GM12872 (cell line): ENCODE measurements around the gene BDH1.

Experiments
- CTCF ChIP-seq: IDR thresholded peaks from 3 replicates; pipeline ENCODE4 v1.5.1; 2011; ENCODE audit warnings: low read depth, mild to moderate bottlenecking, low read length, moderate library complexity; ENCODE audit not compliant: insufficient read depth

The BDH1 gene

DNA sequence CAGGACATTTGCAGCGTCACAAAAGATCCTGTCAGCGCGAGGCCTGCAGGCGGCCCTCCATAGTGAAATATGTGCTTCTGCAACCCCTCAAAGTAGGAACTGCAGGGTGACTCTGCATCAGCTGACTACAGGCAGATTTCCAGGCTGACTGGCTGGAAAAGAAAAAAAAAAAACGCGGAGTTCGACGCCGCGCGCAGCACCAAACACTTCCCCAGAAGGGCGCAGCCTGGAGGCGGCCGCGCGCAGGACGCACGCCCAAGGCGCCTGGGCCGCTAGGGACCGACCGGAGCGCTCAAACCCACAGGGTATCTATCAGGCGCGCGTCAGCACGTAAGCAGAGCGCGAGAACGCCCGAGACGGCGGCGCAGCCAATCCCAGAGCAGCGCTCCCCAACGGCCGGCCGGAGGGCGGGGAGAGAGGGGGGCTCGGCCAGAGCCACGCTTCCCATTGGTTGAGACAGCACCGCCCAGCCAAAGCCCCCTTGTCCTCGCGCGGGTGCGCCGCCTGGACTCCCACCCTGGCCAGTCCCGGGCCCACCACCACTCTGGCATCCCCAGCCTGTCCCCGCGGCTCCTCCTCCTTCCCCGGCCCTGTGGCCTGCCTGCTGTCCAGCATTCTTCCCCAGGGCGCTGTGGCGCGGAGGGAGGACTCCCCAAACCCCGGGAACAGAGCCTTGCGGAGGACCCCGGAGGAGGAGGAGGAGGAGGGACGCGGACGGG is 1.0 kb downstream of the BDH1 start:
- TF ChIP-seq CTCF = peak; percentile 64

DNA sequence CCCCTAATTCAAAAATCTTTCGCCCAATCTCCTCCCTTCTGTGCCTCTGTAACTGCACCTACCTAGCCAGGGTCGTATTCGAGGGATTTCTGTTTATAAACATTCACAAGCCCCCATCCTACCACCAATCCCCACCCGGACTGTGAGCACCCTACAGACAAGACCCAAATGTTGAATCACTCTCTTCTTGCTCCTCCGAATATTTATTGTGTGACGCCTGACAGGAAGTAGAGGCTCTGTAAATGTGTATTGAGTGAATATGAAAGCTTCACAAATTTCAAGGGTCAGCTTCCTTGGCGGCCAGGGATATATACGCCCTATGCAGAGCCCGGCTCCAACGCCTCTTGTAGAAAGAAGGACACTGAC is 1.6 kb downstream of the BDH1 start:
- TF ChIP-seq CTCF = no peak

DNA sequence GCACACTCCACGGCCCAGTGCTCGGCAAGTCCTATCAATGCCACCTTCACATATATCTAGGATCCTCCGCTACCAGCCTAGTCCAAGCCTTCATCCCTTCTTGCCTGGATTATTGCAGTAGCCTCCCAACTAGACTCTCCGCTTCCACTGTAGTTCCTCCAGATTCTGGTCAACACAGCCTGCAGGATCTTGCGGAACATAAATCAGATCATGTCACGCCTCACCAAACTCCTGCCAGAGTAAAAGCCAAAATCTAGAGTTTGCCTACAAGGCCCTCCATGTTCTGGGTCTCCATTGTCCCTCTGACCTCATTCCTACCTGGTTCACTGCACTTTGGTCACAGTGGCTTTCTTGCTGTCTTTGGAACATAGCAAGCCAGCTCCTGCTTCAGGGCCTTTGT is 3.6 kb downstream of the BDH1 start:
- no peak for TF ChIP-seq CTCF

DNA sequence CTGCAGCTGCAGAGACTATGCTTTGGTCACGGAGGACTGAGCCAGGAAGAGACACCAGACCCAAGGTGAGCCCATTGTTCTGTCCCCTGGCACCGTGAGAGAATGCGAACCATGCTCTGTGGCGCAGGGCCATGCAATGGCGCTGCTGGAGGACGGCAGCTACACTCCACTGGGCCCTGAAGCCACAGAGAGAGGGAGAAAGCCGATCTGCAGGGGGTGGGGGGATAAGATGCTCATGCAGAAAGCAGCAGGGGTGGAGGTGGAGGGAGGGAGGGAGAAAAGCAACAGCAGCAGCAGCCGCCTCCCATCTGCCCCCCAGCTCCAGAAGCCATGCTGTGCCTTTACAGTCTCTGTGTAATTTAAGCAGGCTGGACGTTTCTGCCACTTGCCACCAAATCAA is 5.3 kb downstream of the BDH1 start:
- no peak for TF ChIP-seq CTCF

- no peak for TF ChIP-seq CTCF
Measured at GRCh38 chr3:197549261-197549885, 6.4 kb downstream of the BDH1 start.

- TF ChIP-seq CTCF = no peak
Measured at GRCh38 chr3:197547306-197548011, 8.3 kb downstream of the BDH1 start.

DNA sequence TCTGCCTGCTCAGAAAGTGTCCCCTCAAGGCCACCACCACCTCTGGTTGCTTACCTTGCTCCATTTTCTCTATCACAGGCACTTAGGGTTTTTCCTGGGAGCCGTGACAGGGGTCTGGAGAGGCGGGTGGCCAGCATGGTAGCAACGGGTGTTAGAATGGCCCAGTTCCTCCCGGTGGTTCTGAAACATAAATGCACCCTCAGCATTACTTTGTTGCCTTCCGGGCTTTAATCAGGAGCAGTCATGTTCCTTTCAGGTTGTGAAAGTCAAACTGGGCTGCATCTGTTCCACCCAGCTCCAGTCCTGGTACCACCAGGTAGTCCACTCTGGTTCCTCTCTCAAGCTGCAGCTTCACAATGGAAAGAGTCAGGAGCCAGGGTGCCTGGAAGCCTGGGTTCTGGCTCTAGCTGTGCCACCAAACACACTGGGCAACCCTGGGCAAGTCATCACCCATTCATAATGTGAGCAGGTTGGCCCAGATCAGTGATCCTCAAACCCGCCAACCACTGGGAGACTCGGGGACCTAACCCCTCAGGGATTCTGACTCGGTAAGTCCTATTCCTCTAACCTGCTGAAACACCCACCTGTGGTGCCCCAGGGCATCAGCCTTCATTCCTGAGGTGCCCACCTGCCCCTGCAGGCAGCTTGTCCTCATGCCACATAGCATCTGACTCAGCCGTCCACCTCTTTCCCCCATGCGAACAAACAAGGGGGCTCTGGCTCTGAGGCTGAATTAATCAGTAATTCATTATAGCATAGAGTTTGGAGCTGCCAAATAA is 9.3 kb downstream of the BDH1 start:
- no peak for TF ChIP-seq CTCF
